ENCODE measurements around the gene NEK2.
"Not testable (repeated sequence)": the region's sequence is repeated elsewhere in the genome, so short reads cannot be mapped to it uniquely, and the experiment has no call there.

The NEK2 gene

GRCh38 chr1:211652371-211652770 is 23.1 kb downstream of the NEK2 start:
- H3K4me1 Mint-ChIP-seq (ENCODE audit: low read depth) = peaks cover 10% of the 10 kb centered on the region
- H3K9me3 Mint-ChIP-seq = no peaks in the 10 kb centered on the region
- intact Hi-C loops (cut with micrococcal nuclease) = loop anchor here (10.0 kb wide), 1 partner anchor 1068 kb away; no protein-coding TSS in a partner anchor
- peaks cover 2% of the 10 kb centered on the region for H3K27me3 Mint-ChIP-seq
- no peak overlapping the region for H3K27ac Mint-ChIP-seq
- no peaks in the 10 kb centered on the region for H3K36me3 Mint-ChIP-seq (ENCODE audit: low read depth)
- H3K4me3 Mint-ChIP-seq = no peak overlapping the region

DNA sequence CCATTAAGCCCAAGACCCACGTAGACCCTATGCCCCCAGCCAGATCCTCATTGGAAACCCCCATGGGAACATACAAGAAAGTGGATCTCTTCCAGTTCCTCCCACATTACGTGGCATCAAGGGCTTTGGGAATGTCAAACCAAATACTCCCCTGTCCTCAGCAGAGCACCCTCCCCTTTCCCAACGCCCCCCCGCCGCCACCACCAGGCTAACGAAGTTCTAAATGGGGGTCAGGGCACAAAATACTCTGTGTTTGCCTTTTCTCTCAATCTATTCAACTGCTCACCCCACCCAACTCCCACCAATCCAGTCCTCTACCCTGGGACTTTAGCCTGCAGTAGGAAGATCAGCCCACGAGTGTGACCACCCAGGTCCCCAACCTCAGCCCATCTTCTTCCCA is 24.5 kb downstream of the NEK2 start:
- Mint-ChIP-seq H3K9me3 (no peaks in the 10 kb centered on the region), H3K4me1 (ENCODE audit: low read depth) (peaks cover 10% of the 10 kb centered on the region), H3K27me3 (peaks cover 4% of the 10 kb centered on the region), H3K36me3 (ENCODE audit: low read depth) (no peaks in the 10 kb centered on the region), H3K4me3 (no peak overlapping the region), H3K27ac (no peak overlapping the region)
- intact Hi-C loops (cut with micrococcal nuclease) = loop anchor here (10.0 kb wide), 1 partner anchor 1066 kb away; no protein-coding TSS in a partner anchor

GRCh38 chr1:211648980-211649934 is 26.2 kb downstream of the NEK2 start:
- H3K36me3 Mint-ChIP-seq (ENCODE audit: low read depth) = no peaks in the 10 kb centered on the region
- no peak overlapping the region for H3K4me3 Mint-ChIP-seq
- intact Hi-C loops (cut with micrococcal nuclease) = no loop called here
- no peaks in the 10 kb centered on the region for H3K9me3 Mint-ChIP-seq
- H3K27me3 Mint-ChIP-seq = peaks cover 3% of the 10 kb centered on the region
- H3K27ac Mint-ChIP-seq = no peak overlapping the region
- peaks cover 10% of the 10 kb centered on the region for H3K4me1 Mint-ChIP-seq (ENCODE audit: low read depth)

- H3K9me3 Mint-ChIP-seq = no peaks in the 10 kb centered on the region
- peaks cover 1% of the 10 kb centered on the region for H3K4me1 Mint-ChIP-seq (ENCODE audit: low read depth)
- peaks cover 8% of the 10 kb centered on the region for H3K27me3 Mint-ChIP-seq
- H3K27ac Mint-ChIP-seq = no peak overlapping the region
- no peak overlapping the region for H3K4me3 Mint-ChIP-seq
- H3K36me3 Mint-ChIP-seq (ENCODE audit: low read depth) = no peaks in the 10 kb centered on the region
- intact Hi-C loops (cut with micrococcal nuclease) = no loop called here
Observed at GRCh38 chr1:211648336-211648735, 27.1 kb downstream of the NEK2 start.

DNA sequence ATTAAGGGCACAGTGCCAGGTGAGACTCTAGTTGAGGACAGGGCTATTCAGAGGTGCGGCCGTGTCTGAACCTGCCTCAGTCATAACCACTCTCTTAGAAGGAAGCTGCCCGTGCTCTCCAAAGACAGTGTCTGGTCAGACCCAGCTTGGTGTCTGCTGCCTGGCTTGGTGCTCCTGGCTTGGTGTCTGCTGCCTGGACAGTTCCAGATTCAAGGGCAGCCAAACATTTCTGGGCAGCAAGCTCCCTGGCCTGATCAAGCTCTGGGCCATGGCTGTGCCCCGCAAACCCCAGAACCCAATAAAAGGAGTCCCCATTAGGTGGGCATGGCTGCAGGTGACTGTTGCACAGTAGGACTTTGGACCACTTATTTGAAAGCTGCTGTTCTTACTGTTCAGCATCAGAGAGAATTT is 27.7 kb downstream of the NEK2 start:
- H3K4me1 Mint-ChIP-seq (ENCODE audit: low read depth) = no peaks in the 10 kb centered on the region
- H3K36me3 Mint-ChIP-seq (ENCODE audit: low read depth) = no peaks in the 10 kb centered on the region

DNA sequence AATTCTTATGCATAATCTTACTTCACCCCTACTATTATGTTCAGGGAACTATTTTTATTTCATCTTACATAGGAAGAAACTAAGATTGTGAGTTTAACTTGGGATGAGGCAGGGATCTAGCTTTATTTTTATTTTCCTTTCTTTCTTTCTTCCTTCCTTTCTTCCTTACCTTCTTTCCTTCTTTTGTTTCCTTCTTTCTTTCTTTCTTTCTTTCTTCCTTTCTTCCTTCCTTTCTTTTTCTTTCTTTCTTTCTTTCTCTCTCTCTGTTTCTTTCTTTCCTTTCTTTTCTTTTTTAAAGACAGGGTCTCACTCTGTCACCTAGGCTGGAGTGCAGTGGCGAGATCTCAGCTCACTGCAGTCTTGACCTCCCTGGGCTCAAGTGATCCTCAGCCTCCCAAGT is 28.9 kb downstream of the NEK2 start:
- H3K4me3 Mint-ChIP-seq = no peak overlapping the region
- intact Hi-C loops (cut with micrococcal nuclease) = no loop called here
- H3K27ac Mint-ChIP-seq = no peak overlapping the region
- H3K4me1 Mint-ChIP-seq (ENCODE audit: low read depth) = no peaks in the 10 kb centered on the region
- peaks cover 10% of the 10 kb centered on the region for H3K27me3 Mint-ChIP-seq
- H3K36me3 Mint-ChIP-seq (ENCODE audit: low read depth) = no peaks in the 10 kb centered on the region
- H3K9me3 Mint-ChIP-seq = no peaks in the 10 kb centered on the region

More for the DNA sequence above, 27.7 kb downstream of the NEK2 start:
- Mint-ChIP-seq H3K27me3 (peaks cover 9% of the 10 kb centered on the region), H3K4me3 (no peak overlapping the region), H3K9me3 (no peaks in the 10 kb centered on the region), H3K27ac (no peak overlapping the region)
- intact Hi-C loops (cut with micrococcal nuclease) = no loop called here

GRCh38 chr1:211645601-211646000 is 29.8 kb downstream of the NEK2 start:
- H3K27me3 Mint-ChIP-seq = peaks cover 10% of the 10 kb centered on the region
- H3K4me3 Mint-ChIP-seq; H3K4me1 Mint-ChIP-seq (ENCODE audit: low read depth); H3K9me3 Mint-ChIP-seq; H3K27ac Mint-ChIP-seq; H3K36me3 Mint-ChIP-seq (ENCODE audit: low read depth); intact Hi-C loops (cut with micrococcal nuclease): not testable (repeated sequence)

DNA sequence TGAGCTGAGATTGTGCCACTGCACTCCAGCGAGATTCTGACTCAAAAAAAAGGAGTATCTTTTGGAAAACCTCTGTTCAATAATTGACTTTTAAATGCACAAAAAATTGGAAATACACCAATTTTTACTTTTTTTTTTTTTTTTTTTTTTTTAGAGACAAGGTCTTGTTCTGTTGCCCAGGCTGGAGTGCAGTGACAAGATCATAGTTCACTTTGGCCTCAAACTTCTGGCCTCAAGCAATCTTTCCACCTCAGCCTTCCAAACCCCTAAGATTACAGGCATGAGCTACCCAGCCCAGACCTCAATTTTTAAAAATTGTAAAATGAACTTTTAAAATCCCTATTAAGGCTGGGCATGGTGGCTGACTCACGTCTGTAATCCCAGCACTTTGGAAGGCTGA is 30.8 kb downstream of the NEK2 start:
- H3K27me3 Mint-ChIP-seq = peaks cover 12% of the 10 kb centered on the region
- H3K4me1 Mint-ChIP-seq (ENCODE audit: low read depth) = no peaks in the 10 kb centered on the region
- H3K27ac Mint-ChIP-seq = no peak overlapping the region
- H3K4me3 Mint-ChIP-seq = no peak overlapping the region
- no peaks in the 10 kb centered on the region for H3K36me3 Mint-ChIP-seq (ENCODE audit: low read depth)
- H3K9me3 Mint-ChIP-seq = no peaks in the 10 kb centered on the region
- intact Hi-C loops (cut with micrococcal nuclease) = no loop called here

DNA sequence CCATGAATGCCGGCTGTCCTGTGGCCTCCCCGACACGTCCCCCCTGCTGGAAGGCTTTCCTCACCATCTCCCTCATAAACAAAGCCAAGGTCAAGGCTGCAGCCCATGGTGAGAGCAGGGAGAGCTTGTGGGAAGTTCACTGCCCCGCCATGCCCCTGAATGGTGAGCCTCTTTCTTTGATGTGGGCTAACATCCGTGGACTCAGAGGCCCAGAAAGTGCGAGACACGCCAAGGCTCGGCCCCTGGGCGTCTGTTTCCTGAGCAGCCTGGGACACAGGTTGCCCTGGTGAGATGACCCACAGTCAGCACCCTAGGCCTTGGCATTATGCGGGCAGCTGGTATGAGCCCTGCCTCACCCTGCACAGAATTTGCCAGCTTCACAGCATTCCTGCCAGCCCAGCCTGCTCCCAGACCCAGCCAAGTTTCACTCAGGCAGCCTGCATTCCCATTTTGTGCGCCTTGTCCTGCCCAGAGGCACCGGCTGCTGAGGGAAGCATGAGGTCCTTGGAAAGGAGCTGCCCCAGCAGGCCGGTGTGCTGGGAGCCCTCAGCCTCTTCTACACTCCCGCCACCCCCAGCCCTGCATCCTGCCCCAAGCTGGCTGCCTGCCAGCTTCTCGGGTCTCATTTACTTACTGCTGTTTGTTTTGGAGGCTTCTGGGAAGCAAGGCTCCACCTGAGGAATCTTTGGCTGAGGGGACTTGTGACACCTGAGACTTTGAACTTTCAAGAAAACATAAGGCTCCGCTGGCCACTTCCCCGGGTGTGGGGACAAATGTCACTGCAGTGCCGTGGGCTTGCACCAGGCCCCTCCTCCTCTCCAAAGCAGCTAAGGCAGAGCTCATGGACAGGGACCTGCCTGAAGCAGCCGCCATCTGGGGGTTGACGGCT is 31.9 kb downstream of the NEK2 start:
- Mint-ChIP-seq H3K4me1 (ENCODE audit: low read depth) (no peaks in the 10 kb centered on the region), H3K27ac (no peak overlapping the region), H3K27me3 (peaks cover 12% of the 10 kb centered on the region), H3K36me3 (ENCODE audit: low read depth) (no peaks in the 10 kb centered on the region), H3K9me3 (no peaks in the 10 kb centered on the region), H3K4me3 (no peak overlapping the region)
- intact Hi-C loops (cut with micrococcal nuclease) = no loop called here

DNA sequence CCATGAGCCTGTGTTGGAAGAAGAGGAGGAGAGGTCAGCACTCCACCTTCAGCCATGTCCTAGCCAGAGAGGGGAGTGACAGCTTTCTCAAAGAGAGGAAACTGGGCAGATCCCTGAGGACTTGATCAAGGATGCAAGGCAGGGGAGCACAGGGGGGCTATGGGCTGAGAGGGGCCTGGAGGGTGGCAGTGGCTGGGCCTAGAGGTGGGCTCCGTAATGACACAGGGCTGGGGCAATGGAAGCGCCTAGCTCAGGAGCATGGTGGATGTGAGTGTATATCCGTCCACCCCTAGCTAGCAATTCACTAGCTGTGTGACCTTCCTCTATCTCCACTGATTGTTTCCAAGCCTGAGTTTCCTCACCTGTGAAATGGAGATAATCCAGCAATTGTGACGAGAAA is 32.6 kb downstream of the NEK2 start:
- H3K9me3 Mint-ChIP-seq = no peaks in the 10 kb centered on the region
- intact Hi-C loops (cut with micrococcal nuclease) = no loop called here
- no peaks in the 10 kb centered on the region for H3K36me3 Mint-ChIP-seq (ENCODE audit: low read depth)
- no peak overlapping the region for H3K4me3 Mint-ChIP-seq
- H3K27me3 Mint-ChIP-seq = peaks cover 12% of the 10 kb centered on the region
- no peaks in the 10 kb centered on the region for H3K4me1 Mint-ChIP-seq (ENCODE audit: low read depth)
- no peak overlapping the region for H3K27ac Mint-ChIP-seq

DNA sequence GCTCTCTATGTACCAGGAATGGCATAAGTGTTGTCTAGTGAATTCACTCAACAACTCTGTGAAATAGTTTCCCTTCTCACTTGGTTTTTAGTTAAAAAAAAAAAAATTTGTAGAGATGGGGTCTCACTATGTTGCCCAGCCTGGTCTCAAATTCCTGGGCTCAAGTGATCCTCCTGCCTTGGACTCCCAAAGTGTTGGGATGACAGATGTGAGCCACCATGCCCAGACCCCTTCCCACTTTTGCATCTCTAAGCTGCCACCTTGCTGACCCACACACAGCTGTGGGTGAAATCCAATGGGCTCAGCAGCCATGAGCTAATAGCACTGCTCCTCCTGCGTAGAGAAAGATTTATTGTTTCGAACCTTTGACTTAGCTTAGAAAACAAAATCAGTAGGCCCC is 33.5 kb downstream of the NEK2 start:
- Mint-ChIP-seq H3K4me3 (no peak overlapping the region), H3K4me1 (ENCODE audit: low read depth) (no peaks in the 10 kb centered on the region), H3K36me3 (ENCODE audit: low read depth) (no peaks in the 10 kb centered on the region), H3K27ac (no peak overlapping the region), H3K27me3 (peaks cover 12% of the 10 kb centered on the region), H3K9me3 (no peaks in the 10 kb centered on the region)
- intact Hi-C loops (cut with micrococcal nuclease) = no loop called here

DNA sequence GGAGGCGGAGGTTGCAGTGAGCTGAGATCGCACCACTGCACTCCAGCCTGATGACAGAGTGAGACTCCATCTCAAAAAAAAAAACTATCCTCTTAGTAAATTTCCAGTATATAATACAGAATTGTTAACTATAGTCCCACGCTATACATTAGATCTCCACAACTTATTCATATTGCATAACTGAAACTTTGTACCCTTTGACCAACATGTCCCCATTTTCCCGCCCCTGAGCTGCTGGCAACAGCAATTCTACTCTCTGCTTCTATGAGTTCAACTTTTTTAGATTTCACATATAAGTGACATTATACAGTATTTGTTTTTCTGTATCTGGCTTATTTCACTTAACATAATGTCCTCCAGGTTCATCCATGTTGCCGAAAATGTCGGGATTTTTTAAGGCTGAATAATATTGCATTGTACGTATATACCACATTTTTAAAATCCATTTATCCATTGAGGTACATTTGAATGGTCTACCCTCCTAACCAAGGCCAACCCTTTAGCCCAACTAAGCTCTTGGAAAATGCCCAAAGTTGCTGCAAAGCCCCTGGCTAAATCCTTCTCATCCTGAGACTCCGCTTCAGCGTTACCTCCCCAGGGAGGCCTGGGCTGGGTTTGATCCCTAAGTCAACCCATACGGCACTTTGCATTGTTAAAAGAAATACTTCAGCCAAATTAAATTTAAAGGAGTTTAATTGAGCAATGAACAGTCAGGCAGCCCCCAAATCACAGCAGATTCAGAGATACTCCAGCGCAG is 34.2 kb downstream of the NEK2 start:
- Mint-ChIP-seq H3K36me3 (ENCODE audit: low read depth) (no peaks in the 10 kb centered on the region), H3K4me1 (ENCODE audit: low read depth) (no peaks in the 10 kb centered on the region), H3K27me3 (peaks cover 10% of the 10 kb centered on the region), H3K27ac (no peak overlapping the region), H3K9me3 (no peaks in the 10 kb centered on the region), H3K4me3 (no peak overlapping the region)
- intact Hi-C loops (cut with micrococcal nuclease) = no loop called here

GRCh38 chr1:211640301-211640630 is 35.2 kb downstream of the NEK2 start:
- intact Hi-C loops (cut with micrococcal nuclease) = no loop called here
- Mint-ChIP-seq H3K27ac (no peak overlapping the region), H3K9me3 (no peaks in the 10 kb centered on the region), H3K4me3 (no peak overlapping the region), H3K27me3 (peaks cover 10% of the 10 kb centered on the region), H3K4me1 (ENCODE audit: low read depth) (no peaks in the 10 kb centered on the region), H3K36me3 (ENCODE audit: low read depth) (no peaks in the 10 kb centered on the region)
